Upper lobe of right lung (tissue), 1 donor: ENCODE data around the gene SH3RF2. TPM values are rescaled to one million over a fixed set of nuclear protein-coding genes. Genes with fewer than 3 reads are reported as not detected.
A peak's percentile ranks its signal among the peaks of the same experiment; 100 is the strongest.

ENCODE experiments used
- ATAC-seq: fragments of 200-7000 bp; cut with Tn5 transposase; one replicate; pipeline ENCODE4 v1.9.1; 2020; ENCODE audit warnings: mild to moderate bottlenecking, moderate library complexity
- DNase-seq: peaks from one replicate; pipeline ENCODE4 v3.0.0-alpha.2; 2020
- H3K27ac ChIP-seq: fragments of 200-600 bp; one replicate; pipeline ENCODE4 v1.8.0; 2022
- H3K27me3 ChIP-seq: fragments of 200-600 bp; one replicate; pipeline ENCODE4 v1.8.0; 2022; ENCODE audit warnings: mild to moderate bottlenecking
- H3K36me3 ChIP-seq: fragments of 200-600 bp; one replicate; pipeline ENCODE4 v1.8.0; 2022
- H3K4me1 ChIP-seq: fragments of 200-600 bp; one replicate; pipeline ENCODE4 v1.8.0; 2022
- H3K4me3 ChIP-seq: fragments of 200-600 bp; one replicate; pipeline ENCODE4 v1.8.0; 2022; ENCODE audit warnings: mild to moderate bottlenecking
- H3K9me3 ChIP-seq: fragments of 200-600 bp; one replicate; pipeline ENCODE4 v1.8.0; 2022
- intact Hi-C: fragments of 100-400 bp; cut with DNase I; formaldehyde crosslinking; loops from one replicate; pipeline ENCODE4 v1.11.0; 2022
- total RNA-seq: library from RNA; stranded (reverse); fragmentation: NEBNext Ultra II Directional; extraction: Animal tissue kit (Norgen Biotek cat#: 25700); gene quantifications from one replicate; pipeline ENCODE4 v1.2.1, GENCODE V29; 2021
- TF ChIP-seq, protein P1 (sequence below): fragments of 200-600 bp; IDR thresholded peaks from one replicate; pipeline ENCODE4 v1.8.0; 2022; ENCODE audit warnings: antibody characterized with exemption
- donor health status: DM: no; HTN: yes; CAD: no; lungs with severe emphysema.

SH3RF2 gene
- total RNA-seq, 1 donor from 2014 or later = 12.4 TPM

DNA sequence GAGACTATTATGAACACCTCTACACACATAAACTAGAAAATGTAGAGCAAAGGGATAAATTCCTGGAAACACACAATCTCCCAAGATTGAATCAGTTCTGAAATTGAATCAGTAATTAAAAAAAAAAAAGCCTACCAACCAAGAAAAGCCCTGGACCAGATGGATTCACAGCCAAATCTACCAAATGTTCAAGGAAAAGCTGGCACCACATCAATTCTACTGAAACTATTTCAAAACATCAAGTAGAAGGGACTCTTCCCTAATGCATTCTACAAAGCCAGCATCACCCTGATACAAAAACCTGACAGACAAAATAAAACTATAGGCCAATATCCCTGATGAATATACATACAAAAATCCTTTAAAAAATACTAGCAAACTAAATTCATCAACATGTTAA is 38.2 kb upstream of the SH3RF2 start:
- Histone ChIP-seq H3K27ac (no peak overlapping the region), H3K4me1 (no peaks in the 10 kb centered on the region), H3K27me3 (no peaks in the 10 kb centered on the region), H3K4me3 (no peak overlapping the region), H3K36me3 (no peaks in the 10 kb centered on the region), H3K9me3 (no peaks in the 10 kb centered on the region)
- DNase-seq (no peak), ATAC-seq (no peak)
- TF ChIP-seq, protein P1, sequence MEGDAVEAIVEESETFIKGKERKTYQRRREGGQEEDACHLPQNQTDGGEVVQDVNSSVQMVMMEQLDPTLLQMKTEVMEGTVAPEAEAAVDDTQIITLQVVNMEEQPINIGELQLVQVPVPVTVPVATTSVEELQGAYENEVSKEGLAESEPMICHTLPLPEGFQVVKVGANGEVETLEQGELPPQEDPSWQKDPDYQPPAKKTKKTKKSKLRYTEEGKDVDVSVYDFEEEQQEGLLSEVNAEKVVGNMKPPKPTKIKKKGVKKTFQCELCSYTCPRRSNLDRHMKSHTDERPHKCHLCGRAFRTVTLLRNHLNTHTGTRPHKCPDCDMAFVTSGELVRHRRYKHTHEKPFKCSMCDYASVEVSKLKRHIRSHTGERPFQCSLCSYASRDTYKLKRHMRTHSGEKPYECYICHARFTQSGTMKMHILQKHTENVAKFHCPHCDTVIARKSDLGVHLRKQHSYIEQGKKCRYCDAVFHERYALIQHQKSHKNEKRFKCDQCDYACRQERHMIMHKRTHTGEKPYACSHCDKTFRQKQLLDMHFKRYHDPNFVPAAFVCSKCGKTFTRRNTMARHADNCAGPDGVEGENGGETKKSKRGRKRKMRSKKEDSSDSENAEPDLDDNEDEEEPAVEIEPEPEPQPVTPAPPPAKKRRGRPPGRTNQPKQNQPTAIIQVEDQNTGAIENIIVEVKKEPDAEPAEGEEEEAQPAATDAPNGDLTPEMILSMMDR = no peak
- intact Hi-C loops = no loop called here

DNA sequence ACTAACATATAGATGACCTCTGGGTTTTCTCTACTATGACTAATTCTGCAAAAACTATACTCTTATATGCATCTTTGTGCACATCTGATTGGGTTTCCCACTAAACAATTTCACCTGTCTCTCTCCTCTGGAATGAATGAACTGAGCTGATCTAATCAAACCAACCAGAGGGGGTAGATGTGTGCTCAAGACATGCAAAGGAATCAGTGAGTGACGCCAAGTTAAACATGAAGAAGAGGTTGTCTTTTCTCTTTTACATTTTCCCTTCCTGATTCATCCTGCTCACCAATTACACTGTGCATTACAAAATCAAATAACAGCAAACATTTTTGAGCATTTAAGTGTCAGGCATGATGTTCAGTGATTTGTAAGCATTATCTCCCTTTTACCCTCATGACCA is 34.0 kb upstream of the SH3RF2 start:
- intact Hi-C loops = no loop called here
- H3K4me1 ChIP-seq = no peaks in the 10 kb centered on the region
- TF ChIP-seq, protein P1 = no peak

DNA sequence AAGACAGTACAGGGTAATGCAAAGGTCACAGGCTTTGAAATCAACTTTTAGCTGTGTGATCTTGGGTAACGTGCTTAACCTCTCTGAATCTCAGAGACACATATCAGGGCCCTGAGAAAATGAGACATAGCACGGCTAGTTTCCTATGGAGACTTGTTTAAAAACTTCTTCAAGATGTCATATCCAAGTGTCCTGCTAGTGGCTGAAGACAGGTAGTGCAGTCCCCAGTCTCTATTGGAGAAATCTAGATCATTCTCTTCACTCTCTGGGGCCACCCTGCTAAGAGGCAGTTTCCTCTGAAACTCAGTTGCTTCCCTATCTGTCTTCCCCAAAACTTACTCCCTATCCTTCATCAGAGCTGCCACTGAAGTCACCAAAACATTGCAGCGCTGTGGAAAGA is 33.3 kb upstream of the SH3RF2 start:
- TF ChIP-seq, protein P1 = peak; percentile 15
- ATAC-seq = no peak

More for the DNA sequence above, 34.0 kb upstream of the SH3RF2 start:
- Histone ChIP-seq H3K4me3 (no peak overlapping the region), H3K27me3 (no peaks in the 10 kb centered on the region), H3K36me3 (no peaks in the 10 kb centered on the region), H3K9me3 (no peaks in the 10 kb centered on the region), H3K27ac (no peak overlapping the region)
- ATAC-seq (no peak), DNase-seq (no peak)

DNA sequence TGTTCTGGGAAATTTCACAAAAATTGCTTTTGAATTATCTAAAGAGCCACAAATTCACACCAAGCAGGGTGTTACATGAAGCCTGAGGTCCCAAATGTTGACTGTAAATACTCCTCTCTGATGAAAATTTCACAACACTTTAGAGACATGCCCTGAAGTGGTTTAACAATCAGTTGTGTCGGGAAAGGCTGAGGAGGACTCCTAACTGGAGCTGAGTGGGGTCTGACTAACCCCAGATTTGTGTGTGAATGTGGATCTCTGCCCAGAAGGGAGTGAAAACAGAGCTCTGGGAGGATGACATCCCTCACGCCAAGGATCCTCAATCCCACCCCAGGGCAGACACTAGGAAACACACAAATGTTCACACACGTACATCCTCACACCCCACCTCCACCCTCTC is 32.5 kb upstream of the SH3RF2 start:
- no peaks in the 10 kb centered on the region for H3K36me3 ChIP-seq
- TF ChIP-seq, protein P1 = no peak
- no peaks in the 10 kb centered on the region for H3K9me3 ChIP-seq
- DNase-seq (no peak), ATAC-seq (no peak)
- no peaks in the 10 kb centered on the region for H3K27me3 ChIP-seq
- no peak overlapping the region for H3K27ac ChIP-seq
- no peaks in the 10 kb centered on the region for H3K4me1 ChIP-seq
- intact Hi-C loops = no loop called here
- no peak overlapping the region for H3K4me3 ChIP-seq

More for the DNA sequence above, 33.3 kb upstream of the SH3RF2 start:
- Histone ChIP-seq H3K27me3 (no peaks in the 10 kb centered on the region), H3K36me3 (no peaks in the 10 kb centered on the region), H3K9me3 (no peaks in the 10 kb centered on the region), H3K4me1 (no peaks in the 10 kb centered on the region), H3K4me3 (no peak overlapping the region), H3K27ac (no peak overlapping the region)
- no peak for DNase-seq
- intact Hi-C loops = no loop called here

DNA sequence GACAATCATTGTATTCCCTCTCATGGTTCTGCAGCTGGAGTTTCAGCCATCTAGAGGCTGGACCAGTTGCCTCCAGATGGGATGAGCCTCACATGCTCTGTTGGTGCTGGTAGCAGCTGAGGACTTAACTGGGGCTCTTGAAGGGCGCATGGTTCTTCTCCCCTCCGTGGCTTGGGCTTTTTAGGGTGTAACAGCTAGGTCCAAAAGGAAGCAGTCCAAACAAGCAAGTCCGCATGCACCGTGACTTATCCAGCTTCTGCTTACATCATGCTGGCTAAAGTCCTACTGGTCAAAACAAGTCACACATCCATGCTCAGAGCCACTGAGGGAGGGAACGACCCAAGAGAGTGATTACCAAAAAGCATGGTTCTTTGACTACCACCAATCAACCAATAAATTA is 31.6 kb upstream of the SH3RF2 start:
- intact Hi-C loops = no loop called here

More for the DNA sequence above, 31.6 kb upstream of the SH3RF2 start:
- Histone ChIP-seq H3K36me3 (no peaks in the 10 kb centered on the region), H3K9me3 (no peaks in the 10 kb centered on the region), H3K27ac (no peak overlapping the region), H3K27me3 (no peaks in the 10 kb centered on the region), H3K4me3 (no peak overlapping the region), H3K4me1 (no peaks in the 10 kb centered on the region)
- TF ChIP-seq, protein P1 = no peak
- ATAC-seq (no peak), DNase-seq (no peak)
